GM21737 (cell line): ENCODE results near the gene XRCC6.
A peak's percentile ranks its signal among the peaks of the same experiment; 100 is the strongest.
"Not testable (repeated sequence)": the region's sequence is repeated elsewhere in the genome, so short reads cannot be mapped to it uniquely, and the experiment has no call there.

Experiments used
- ATAC-seq: cut with Tn5 transposase; IDR thresholded peaks from one replicate; pipeline ENCODE4 v1.9.1; 2021; ENCODE audit warnings: mild to moderate bottlenecking, moderate library complexity; ENCODE audit not compliant: unreplicated experiment

Gene XRCC6

DNA sequence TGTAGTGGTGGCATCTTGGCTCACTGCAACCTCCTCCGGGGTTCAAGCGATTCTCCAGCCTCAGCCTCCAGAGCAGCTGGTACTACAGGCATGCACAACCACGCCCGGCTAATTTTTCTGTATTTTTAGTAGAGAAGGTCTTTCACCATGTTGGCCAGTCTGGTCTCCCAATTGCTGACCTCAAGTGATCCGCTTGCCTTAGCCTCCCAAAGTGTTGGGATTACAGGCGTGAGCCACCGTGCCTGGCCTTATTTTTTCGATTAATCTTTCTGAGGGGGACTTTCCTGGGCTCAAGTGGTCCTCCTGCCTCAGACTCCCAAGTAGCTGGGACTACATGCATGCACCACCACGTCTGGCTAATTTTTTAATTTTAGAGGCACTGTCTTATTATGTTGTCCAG, 62.0 kb downstream of the XRCC6 start:
- ATAC-seq = no peak

DNA sequence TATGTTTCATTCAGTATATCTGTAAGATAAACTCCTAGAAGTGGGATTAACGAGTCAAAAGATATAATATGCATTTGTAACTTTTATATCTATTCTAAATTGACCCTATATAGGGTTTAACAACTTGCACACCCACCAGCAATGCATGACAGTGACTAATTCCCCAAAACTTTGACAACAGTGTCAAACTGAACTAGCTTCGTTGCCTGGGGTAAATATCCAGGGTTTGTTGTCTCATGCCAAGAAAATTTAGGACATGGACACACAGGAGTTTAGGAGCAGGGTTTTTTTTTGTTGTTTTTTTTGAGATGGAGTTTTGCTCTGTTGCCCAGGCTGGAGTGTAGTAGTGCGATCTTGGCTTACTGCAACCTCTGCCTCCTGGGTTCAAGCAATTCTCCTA, 62.5 kb downstream of the XRCC6 start:
- ATAC-seq = no peak

DNA sequence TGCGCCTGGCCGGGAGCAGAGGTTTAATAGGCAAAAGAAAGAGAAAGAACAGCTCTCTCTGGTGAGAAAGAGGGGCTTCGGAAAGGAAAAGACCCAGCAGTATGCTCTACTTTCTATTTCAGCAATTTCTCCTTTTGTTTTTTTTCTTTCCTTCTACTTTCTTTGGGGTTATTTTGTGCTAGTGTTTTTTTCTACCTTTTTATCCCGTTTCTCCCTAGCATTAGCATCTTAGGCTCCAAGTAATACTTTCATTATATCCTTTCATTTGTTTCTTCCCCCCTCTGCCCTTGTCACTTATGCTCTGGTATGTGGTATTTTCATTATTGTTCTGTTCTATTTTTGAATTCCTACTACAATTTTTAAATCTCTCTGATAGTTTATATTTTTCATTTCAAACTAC, 63.1 kb downstream of the XRCC6 start:
- no peak for ATAC-seq

DNA sequence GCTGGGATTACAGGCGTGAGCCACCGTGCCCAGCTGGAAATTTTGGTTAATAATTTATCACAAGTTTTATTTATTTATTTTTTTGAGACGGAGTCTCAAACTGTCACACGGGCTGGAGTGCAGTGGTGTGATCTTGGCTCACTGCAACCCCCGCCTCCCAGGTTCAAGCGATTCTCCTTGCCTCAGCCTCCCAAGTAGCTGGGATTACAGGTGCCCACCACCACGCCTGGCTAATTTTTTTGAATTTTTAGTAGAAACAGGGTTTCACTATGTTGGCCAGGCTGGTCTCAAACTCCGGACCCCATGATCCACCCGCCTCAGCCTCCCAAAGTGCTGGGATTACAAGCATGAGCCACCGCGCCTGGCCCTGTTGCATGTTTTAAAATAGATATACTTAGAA, 65.8 kb downstream of the XRCC6 start:
- ATAC-seq = not testable (repeated sequence)

DNA sequence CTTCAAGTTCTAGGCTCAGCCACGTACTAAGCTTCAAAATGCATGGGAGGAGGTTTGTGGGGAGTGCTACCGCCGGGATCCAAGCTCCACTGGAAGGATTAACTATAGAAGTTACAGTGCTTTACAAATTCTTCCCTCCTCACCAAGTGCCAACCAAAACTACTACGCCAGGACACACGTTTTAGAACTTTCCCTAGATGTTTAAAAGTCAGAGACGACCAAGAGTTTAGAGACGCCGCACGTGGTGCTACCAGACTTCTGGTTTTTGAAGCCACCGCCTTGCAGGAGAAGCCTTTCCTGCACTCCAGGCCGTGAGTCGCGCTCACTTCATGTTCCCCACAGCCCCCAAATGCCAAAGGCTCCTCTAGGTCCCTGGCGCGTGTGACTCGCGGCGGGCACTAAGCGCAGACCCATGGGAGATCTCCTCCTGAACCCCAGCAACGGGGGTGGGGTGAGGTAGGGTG, 66.8 kb downstream of the XRCC6 start:
- no peak for ATAC-seq

DNA sequence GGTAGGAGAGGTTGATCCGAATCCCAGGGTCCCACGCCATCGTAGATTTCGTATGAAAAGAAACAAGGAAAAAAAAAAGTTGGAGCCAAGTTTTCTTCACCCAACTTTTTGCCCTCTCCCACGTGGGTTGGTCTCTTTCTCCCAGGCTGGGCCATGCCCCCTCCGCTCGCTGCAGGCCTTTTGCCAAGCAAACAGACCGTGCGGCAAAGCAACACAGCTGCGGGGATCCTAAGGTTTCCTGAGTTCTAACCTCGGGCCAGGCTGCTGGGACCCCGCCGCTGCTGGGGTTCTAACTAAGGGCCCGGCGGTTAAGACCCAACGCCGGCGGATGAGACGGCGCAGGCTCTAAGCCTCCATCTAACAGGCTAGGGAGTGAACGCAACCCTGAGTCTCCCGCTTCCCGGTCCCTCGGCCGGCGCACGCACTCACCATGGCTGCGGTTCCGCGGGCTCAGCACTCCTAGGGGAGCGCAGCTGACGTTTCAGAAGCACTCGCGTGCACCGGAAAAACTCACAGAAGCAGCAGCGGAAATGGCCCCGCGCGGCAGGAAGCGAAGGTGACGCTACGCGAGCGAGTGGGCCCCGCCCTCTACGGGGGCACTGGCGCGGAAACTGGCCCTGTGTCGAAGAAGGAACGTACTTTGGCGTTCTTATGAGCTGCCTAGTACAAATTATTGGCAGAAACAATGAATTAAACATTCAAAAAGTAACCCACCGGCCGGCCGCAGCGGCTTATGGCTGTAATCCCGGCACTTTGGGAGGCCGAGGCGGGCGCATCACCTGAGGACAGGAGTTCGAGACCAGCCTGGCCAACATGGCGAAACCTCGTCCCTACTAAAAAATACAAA, 67.5 kb downstream of the XRCC6 start, which contains the start of gene SNU13:
SNU13 (minus strand) TSS at position 503 of the 847 bp plus-strand sequence; CDS start at position 432, 71 bp downstream.
- peak; percentile 81 for ATAC-seq

DNA sequence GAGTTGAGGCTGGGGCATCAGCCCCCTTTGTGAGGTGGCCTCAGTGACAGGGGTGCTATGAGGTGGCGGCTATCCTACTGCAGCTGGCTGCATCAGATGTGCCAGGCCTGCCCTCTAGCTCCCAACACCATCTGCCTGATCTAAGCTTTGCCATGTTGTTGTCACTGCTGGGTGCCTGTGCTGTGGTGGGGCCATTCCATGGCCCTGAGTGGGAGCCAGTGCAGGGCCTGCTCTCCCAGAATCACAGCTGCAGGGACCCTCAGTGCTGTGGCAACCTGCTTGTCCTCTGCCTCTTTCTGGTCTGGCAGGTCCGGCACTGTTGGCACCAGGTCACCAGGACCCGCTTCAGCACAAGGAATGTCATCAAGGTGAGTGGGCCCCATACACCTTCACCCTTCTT, 69.4 kb downstream of the XRCC6 start:
- ATAC-seq = no peak

DNA sequence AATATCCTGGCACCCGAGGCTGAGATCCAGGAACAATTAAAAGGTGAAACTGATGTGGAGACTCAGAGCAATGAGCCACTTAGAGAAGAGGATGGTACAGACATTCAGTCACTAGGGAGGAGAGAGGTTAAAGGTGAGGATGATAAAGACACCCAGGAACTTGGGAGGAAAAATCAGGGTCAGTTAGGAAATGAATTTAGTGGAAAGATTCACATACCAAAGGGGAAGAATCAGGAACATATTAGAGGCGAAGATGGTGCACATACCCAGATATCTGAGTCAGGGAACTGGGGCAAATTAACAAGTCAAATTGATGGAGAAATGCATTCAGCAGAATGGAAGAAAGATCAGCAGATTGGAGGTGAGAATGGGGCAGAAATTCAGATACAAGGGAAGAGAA, 74.1 kb downstream of the XRCC6 start:
- no peak for ATAC-seq

DNA sequence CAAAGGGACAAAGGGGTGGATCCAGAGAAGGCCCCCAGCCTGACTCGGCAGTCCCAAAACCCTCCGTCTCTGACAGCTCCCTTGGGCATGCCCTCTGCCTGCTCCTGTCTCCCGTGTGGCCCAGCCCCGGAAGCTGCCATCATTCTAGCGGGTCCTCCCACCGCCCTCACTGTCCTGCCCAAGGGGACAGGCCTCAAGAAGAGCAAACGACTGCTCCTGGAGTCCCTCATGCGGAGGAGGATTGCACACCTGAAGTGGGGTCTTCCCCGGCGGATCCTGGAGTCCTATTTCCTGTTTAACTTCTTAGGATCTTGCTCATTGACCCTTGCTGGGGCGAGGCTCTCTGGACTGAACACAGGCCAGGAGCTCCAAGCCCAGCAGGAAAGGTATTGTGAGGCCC, 75.6 kb downstream of the XRCC6 start:
- ATAC-seq = no peak

DNA sequence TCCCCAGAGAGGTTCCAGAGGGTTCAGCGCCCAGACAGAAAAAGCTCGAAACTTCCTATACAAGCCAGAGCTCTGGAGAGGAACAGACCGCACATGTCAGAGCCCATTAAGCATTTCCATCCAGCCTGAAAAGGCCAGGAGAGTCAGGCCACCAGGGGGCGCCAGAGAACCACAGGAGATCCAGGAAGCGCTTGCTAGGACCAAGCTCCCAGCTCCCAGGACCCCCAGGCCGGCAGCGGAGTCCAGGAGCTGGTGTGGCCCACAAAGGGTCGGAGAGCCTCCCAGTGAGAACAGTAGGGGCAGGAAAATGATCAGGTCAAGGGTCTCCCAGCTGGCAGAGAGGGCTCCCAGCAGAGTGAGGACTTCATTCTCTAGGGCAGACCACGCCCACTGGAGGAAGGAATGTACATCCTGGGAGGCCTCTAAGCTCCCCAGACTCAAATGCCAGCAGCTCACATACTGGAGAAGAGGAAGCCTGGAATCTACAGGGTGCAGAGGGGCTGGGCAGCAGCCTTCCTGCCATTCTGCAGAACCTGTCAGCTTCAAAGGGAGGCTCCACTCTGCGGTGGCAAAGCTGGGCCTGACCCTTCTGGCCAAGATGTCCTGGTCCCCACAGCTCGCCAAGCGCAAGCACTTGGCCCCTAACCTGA, 76.2 kb downstream of the XRCC6 start:
- peak; percentile 48 for ATAC-seq

DNA sequence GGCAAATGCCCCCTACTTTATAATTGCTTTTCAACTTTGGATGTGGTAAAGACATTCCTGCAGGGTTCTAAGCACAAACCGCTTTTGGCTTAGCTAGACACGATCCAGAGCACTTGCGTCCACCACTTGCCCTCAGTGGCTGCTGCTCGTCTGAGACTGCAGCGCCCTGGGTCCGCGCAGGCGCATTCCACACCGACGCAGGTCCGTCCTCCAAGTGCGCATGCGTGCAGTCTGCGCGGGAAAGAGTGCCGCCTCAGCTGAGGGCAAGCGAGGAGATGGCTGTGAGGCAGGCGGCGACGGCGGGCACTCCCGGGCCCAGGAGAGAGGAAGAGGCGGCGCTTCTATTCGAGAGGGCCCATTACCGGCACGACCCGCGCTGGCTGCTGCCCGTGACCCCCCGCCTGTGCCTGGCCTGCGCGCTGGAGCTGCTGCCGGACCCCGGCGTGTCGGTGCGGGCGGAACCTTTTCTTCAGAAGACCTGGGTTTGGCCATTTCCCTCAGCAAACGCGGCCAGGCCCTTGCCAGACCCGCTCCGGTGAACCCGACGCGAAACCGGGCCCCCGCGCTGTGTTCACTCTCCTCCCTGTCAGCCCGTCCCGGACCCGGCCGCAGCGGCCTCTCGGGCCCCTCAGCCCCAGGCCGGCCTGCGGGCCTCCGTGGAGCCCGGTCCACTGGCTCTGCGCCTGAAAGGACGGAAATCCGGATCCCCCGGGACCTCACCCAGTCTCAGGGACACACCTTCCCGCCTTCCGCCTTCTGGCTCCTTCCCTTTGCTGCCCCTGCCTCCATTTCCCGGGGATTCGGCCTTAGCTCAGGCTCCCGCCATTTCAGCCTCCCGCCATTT, 78.4 kb downstream of the XRCC6 start, which contains the start of gene MEI1:
MEI1 (plus strand) TSS at position 240 of the 844 bp plus-strand sequence; CDS start at position 276, 36 bp downstream.
- ATAC-seq = no peak

DNA sequence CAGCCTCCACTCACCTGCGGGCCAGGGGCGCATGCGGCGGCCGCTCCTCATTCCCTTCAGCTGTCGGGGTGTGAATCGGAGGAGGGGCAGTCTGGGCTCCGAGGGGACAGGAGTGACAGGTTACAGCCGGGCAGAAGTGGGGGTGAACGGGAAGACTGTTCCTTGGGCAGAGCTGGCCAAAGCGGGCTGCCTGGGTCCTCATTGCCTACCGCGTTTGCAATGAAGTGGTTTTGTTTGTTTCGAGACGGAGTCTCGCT, 78.9 kb downstream of the XRCC6 start:
- no peak for ATAC-seq

DNA sequence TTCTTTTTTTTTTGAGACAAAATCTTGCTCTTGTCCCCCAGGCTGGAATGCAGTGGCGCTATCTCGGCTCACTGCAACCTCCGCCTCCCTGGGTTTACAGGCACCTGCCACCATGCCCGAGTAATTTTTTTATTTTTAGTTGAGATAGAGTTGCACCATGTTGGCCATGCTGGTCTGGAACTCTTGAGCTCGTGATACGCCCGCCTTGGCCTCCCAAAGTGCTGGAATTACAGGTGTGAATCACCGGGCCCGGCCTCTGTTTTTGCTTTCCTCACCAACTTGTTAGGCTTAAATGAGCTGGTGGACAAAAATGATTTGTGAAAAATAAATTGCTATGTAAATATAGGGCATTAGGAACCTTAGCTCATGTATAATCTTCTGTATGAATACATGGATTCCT, 81.7 kb downstream of the XRCC6 start:
- no peak for ATAC-seq

DNA sequence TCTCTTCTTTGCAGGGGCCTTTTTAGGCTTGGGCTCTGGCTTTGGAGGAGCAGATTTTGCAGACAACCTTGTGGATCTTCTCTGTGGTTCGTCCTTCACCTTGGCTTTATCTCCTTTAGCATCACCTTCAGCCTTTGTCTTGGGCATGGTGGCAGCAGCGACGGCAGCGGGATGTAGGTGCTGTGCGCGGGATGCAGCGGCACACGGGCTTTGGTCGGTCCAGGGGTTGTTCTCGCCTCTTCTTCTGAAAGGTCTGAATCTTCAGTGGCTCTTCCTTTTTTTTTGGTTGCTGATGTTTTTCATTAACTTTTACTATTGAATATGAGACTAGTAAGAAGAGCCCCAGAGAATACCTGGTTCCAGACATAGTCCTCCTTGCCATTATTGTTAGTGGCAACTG, 88.2 kb downstream of the XRCC6 start:
- ATAC-seq = no peak

DNA sequence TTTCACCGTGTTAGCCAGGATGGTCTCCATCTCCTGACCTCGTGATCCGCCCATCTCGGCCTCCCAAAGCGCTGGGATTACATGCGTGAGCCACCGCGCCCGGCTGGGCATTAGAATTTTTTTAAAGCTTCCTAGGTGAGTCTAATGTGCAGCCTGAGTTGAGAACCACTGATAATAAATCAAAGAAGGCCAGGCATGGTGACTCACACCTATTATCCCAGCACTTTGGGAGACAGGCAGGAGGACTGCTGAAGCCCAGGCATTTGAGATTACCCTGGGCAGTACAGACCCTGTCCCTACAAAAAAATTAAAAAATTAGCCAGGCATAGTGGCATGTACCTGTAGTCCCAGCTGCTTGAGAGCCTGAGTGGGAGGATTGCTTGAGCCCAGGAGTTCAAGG, 91.9 kb downstream of the XRCC6 start:
- ATAC-seq = no peak
